GM23338 (cell line): ENCODE measurements around the gene NLRC5. TPM values are rescaled to one million over a fixed set of nuclear protein-coding genes. Genes with fewer than 3 reads are reported as not detected.

Source experiments
- ATAC-seq: fragments of 200-7000 bp; cut with Tn5 transposase; 3 replicates; pipeline ENCODE4 v1.9.1; 2020
- DNase-seq: peaks from one replicate; pipeline ENCODE4 v3.0.0-alpha.2; 2015; ENCODE audit warnings: low spot score
- H2AFZ ChIP-seq: fragments of 200-600 bp; sonication (generic); 2 replicates; pipeline ENCODE4 v1.8.0; 2016; ENCODE audit warnings: antibody characterized with exemption, mild to moderate bottlenecking, moderate library complexity
- H3F3A ChIP-seq: fragments of 200-600 bp; sonication (generic); replicated peaks from 2 replicates; pipeline ENCODE4 v1.8.0; 2017; ENCODE audit warnings: antibody characterized with exemption, mixed run types, low read depth
- H3K27ac ChIP-seq: fragments of 200-600 bp; sonication (generic); 2 replicates; pipeline ENCODE4 v1.6.1; 2016; ENCODE audit warnings: low read depth
- H3K27me3 ChIP-seq: fragments of 200-600 bp; sonication (generic); 2 replicates; pipeline ENCODE4 v1.8.0; 2016; ENCODE audit warnings: mild to moderate bottlenecking, mixed run types, moderate library complexity; ENCODE audit not compliant: insufficient read depth
- H3K36me3 ChIP-seq: fragments of 200-600 bp; sonication (generic); 2 replicates; pipeline ENCODE4 v1.8.0; 2016; ENCODE audit warnings: mild to moderate bottlenecking; ENCODE audit not compliant: insufficient read depth
- H3K4me1 ChIP-seq: fragments of 200-600 bp; sonication (generic); 2 replicates; pipeline ENCODE4 v1.8.0; 2016; ENCODE audit warnings: mild to moderate bottlenecking, moderate library complexity; ENCODE audit not compliant: insufficient read depth
- H3K4me2 ChIP-seq: fragments of 200-600 bp; sonication (generic); 2 replicates; pipeline ENCODE4 v1.7.1; 2017; ENCODE audit warnings: mixed run types
- H3K4me3 ChIP-seq: fragments of 200-600 bp; sonication (generic); 2 replicates; pipeline ENCODE4 v1.6.1; 2016; ENCODE audit warnings: mixed run types
- H3K79me2 ChIP-seq: fragments of 200-600 bp; sonication (generic); replicated peaks from 2 replicates; pipeline ENCODE4 v1.8.0; 2017; ENCODE audit warnings: mild to moderate bottlenecking; ENCODE audit not compliant: insufficient read depth
- H3K9me2 ChIP-seq: fragments of 200-600 bp; sonication (generic); 2 replicates; pipeline ENCODE4 v1.8.0; 2017; ENCODE audit not compliant: insufficient read depth
- H4K20me1 ChIP-seq: fragments of 200-600 bp; sonication (generic); replicated peaks from 2 replicates; pipeline ENCODE4 v1.8.0; 2017; ENCODE audit warnings: mild to moderate bottlenecking; ENCODE audit not compliant: insufficient read depth
- H3K27ac Mint-ChIP-seq: 2 replicates; pipeline ENCODE4 v1.8.0; 2020; ENCODE audit warnings: inconsistent platforms, mild to moderate bottlenecking, moderate library complexity, mixed read lengths
- H3K27me3 Mint-ChIP-seq: 3 replicates; pipeline ENCODE4 v1.8.0; 2022; ENCODE audit warnings: low read depth, mild to moderate bottlenecking, moderate library complexity, mixed read lengths, inconsistent platforms; ENCODE audit not compliant: insufficient read depth, poor library complexity
- H3K36me3 Mint-ChIP-seq: 3 replicates; pipeline ENCODE4 v1.8.0; 2021; ENCODE audit warnings: low read depth, mild to moderate bottlenecking, inconsistent platforms, moderate library complexity, mixed read lengths
- H3K4me1 Mint-ChIP-seq: 3 replicates; pipeline ENCODE4 v1.8.0; 2020; ENCODE audit warnings: mild to moderate bottlenecking, inconsistent platforms, mixed read lengths
- H3K4me3 Mint-ChIP-seq: 3 replicates; pipeline ENCODE4 v1.8.0; 2021; ENCODE audit warnings: moderate library complexity, mild to moderate bottlenecking, inconsistent platforms, mixed read lengths
- H3K9me3 Mint-ChIP-seq: 3 replicates; pipeline ENCODE4 v1.8.0; 2020; ENCODE audit warnings: moderate library complexity, mild to moderate bottlenecking, inconsistent platforms, mixed read lengths
- CREB1 ChIP-seq: fragments of 250-450 bp; sonication (Bioruptor Pico); IDR thresholded peaks from 2 replicates; pipeline ENCODE4 v1.5.0; 2020; ENCODE audit warnings: low read depth, mild to moderate bottlenecking, moderate library complexity
- EZH2phosphoT487 ChIP-seq: fragments of 200-600 bp; sonication (generic); IDR thresholded peaks from one replicate; pipeline ENCODE4 v1.8.1; 2018; ENCODE audit warnings: antibody characterized with exemption; ENCODE audit not compliant: unreplicated experiment
- JUNB ChIP-seq: IDR thresholded peaks from one replicate; pipeline ENCODE4 v1.6.1; 2016; ENCODE audit warnings: antibody characterized with exemption; ENCODE audit not compliant: unreplicated experiment
- NANOG ChIP-seq: IDR thresholded peaks from 2 replicates; pipeline ENCODE4 v1.6.1; 2016; ENCODE audit warnings: antibody characterized with exemption, borderline replicate concordance
- POLR2AphosphoS5 ChIP-seq: IDR thresholded peaks from 2 replicates; pipeline ENCODE4 v1.6.1; 2016; ENCODE audit warnings: antibody characterized with exemption, low read depth
- STAT1 ChIP-seq: IDR thresholded peaks from one replicate; pipeline ENCODE4 v1.6.1; 2016; ENCODE audit warnings: antibody characterized with exemption; ENCODE audit not compliant: unreplicated experiment
- ZNF114 ChIP-seq: fragments of 250-450 bp; sonication (Bioruptor Pico); IDR thresholded peaks from 2 replicates; pipeline ENCODE4 v1.5.0; 2020; ENCODE audit warnings: mild to moderate bottlenecking, moderate library complexity
- ZNF331 ChIP-seq: fragments of 250-450 bp; sonication (Bioruptor Pico); IDR thresholded peaks from 2 replicates; pipeline ENCODE4 v1.5.0; 2020; ENCODE audit warnings: low read depth, mild to moderate bottlenecking, moderate library complexity
- ZNF462 ChIP-seq: fragments of 250-450 bp; sonication (Bioruptor Pico); IDR thresholded peaks from 2 replicates; pipeline ENCODE4 v1.5.0; 2020; ENCODE audit warnings: mild to moderate bottlenecking, moderate library complexity
- polyA plus RNA-seq: library from polyadenylated mRNA; unstranded; fragments of >200 nt; fragmentation: Nextera tagmentation; extraction: Ambion mirVana; gene quantifications from 2 replicates; pipeline ENCODE4 v1.2.1, GENCODE V29; 2016
- total RNA-seq: library from RNA; depleted of rRNA; stranded (reverse); fragments of >200 nt; shearing (Covaris generic); gene quantifications from 2 replicates; pipeline ENCODE4 v1.2.3, GENCODE V29; 2014
- TF ChIP-seq, protein P1 (sequence below), 2 experiments: fragments of 200-600 bp in 1 of 2; sonication (generic) in 1 of 2; conservative IDR thresholded peaks; 2 replicates each; pipeline versions ENCODE4 v1.5.1 to v1.6.1; 2016 to 2017; ENCODE audit warnings: antibody characterized with exemption in 2 of 2, low read depth in 2 of 2, mild to moderate bottlenecking in 2 of 2, moderate library complexity in 1 of 2

NLRC5 gene
- total and polyA plus RNA-seq, 2 experiments from 2014 or later, result 2.3 to 3.9 TPM

- H3K9me2 ChIP-seq, result no peaks in the 10 kb centered on the region
- no peaks in the 10 kb centered on the region for H3K27me3 ChIP-seq
- ATAC-seq (no peak), DNase-seq (no peak)
- no peak overlapping the region for H3K4me2 ChIP-seq
- no peaks in the 10 kb centered on the region for H4K20me1 ChIP-seq
- no peak overlapping the region for H3K4me3 ChIP-seq
- H2AFZ ChIP-seq, result no peak overlapping the region
- Mint-ChIP-seq H3K27ac (no peak overlapping the region), H3K4me1 (peaks cover 7% of the 10 kb centered on the region), H3K27me3 (peaks cover 3% of the 10 kb centered on the region), H3K4me3 (no peak overlapping the region), H3K9me3 (no peaks in the 10 kb centered on the region), H3K36me3 (no peaks in the 10 kb centered on the region)
- no peak overlapping the region for H3K27ac ChIP-seq
- peaks cover under 1% of the 10 kb centered on the region; the same call in 1 of the 2 replicates for H3K4me1 ChIP-seq
- H3F3A ChIP-seq, result no peaks in the 10 kb centered on the region
- H3K36me3 ChIP-seq, result no peaks in the 10 kb centered on the region
- no peak for TF ChIP-seq EZH2phosphoT487
- no peak for TF ChIP-seq STAT1
- no peak for TF ChIP-seq NANOG
- TF ChIP-seq, protein P1, sequence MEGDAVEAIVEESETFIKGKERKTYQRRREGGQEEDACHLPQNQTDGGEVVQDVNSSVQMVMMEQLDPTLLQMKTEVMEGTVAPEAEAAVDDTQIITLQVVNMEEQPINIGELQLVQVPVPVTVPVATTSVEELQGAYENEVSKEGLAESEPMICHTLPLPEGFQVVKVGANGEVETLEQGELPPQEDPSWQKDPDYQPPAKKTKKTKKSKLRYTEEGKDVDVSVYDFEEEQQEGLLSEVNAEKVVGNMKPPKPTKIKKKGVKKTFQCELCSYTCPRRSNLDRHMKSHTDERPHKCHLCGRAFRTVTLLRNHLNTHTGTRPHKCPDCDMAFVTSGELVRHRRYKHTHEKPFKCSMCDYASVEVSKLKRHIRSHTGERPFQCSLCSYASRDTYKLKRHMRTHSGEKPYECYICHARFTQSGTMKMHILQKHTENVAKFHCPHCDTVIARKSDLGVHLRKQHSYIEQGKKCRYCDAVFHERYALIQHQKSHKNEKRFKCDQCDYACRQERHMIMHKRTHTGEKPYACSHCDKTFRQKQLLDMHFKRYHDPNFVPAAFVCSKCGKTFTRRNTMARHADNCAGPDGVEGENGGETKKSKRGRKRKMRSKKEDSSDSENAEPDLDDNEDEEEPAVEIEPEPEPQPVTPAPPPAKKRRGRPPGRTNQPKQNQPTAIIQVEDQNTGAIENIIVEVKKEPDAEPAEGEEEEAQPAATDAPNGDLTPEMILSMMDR (conservative IDR thresholded peaks at IDR 0.05; ENCODE audit: low read depth in 2 of 2), result no peak
- H3K79me2 ChIP-seq, result no peaks in the 10 kb centered on the region
These were observed 27.9 kb downstream of the NLRC5 start for GRCh38 chr16:57017251-57017650.

GRCh38 chr16:57019746-57020145 lies 30.4 kb downstream of the NLRC5 start:
- no peaks in the 10 kb centered on the region for H3K9me3 Mint-ChIP-seq
- no peak overlapping the region for H3K4me3 Mint-ChIP-seq
- Histone ChIP-seq H3K27ac (no peak overlapping the region), H3K27me3 (no peaks in the 10 kb centered on the region), H3K79me2 (no peaks in the 10 kb centered on the region), H3K4me2 (no peak overlapping the region), H3K4me3 (no peak overlapping the region), H3F3A (no peaks in the 10 kb centered on the region), H3K36me3 (no peaks in the 10 kb centered on the region), H3K4me1 (no peaks in the 10 kb centered on the region), H4K20me1 (no peaks in the 10 kb centered on the region), H3K9me2 (no peaks in the 10 kb centered on the region), H2AFZ (no peak overlapping the region)
- peaks cover 2% of the 10 kb centered on the region for H3K27me3 Mint-ChIP-seq
- no peaks in the 10 kb centered on the region for H3K36me3 Mint-ChIP-seq
- no peak overlapping the region for H3K27ac Mint-ChIP-seq
- peaks cover 3% of the 10 kb centered on the region; the same call in 2 of the 3 replicates for H3K4me1 Mint-ChIP-seq
- no peak for ATAC-seq
- no peak for DNase-seq
- TF ChIP-seq JUNB (no peak), NANOG (no peak), ZNF331 (CRISPR knock-in tag) (no peak), EZH2phosphoT487 (no peak), POLR2AphosphoS5 (no peak), ZNF462 (CRISPR knock-in tag) (no peak), CREB1 (CRISPR knock-in tag) (no peak), ZNF114 (CRISPR knock-in tag) (no peak)
- TF ChIP-seq, protein P1 (conservative IDR thresholded peaks at IDR 0.05; ENCODE audit: low read depth in 2 of 2), result no peak
